Activated CD4-positive, CD25-positive, alpha-beta regulatory T cell treated with anti-CD3 and anti-CD28 coated beads, Interleukin-2, amount 50 U/mL, for 16 hours (primary cell): Measurements from ENCODE around the gene NOXA1.

Experiments used
- DNase-seq: peaks from one replicate; pipeline ENCODE4 v3.0.0-alpha.2; 2020; ENCODE audit warnings: low read depth, low spot score

The NOXA1 gene

DNA sequence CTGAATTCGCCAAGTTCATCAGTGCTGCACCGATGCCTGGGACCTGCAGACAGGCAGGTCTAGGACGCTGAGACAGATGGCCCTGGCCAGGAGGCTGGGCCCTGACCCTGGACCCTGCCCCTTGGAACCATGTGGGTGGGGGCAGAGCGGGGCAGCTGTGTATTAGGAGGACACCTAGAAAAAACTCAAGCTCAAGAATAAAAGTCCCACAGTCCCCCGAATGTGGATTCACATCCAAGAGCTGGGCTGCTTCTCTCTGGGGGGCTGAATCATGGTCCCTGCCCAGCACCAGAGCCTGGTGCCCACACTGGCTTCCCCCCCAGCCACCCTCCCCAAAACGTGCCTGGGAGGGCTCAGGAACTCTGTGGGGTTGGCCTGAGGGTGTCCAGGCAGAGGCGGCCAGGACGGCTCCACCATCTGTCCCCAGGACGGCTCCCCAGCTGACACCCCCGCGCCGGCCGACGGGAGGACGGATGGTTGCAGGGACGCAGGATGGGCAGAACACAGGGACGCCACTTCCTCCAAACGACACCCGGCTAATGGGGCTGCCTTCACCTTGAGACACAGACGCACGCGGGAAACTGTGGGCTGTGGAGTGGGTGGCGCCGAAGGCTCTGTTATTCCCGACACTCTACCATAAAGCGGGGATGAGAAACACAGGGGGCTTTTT, 35.2 kb upstream of the NOXA1 start:
- DNase-seq = no peak

DNA sequence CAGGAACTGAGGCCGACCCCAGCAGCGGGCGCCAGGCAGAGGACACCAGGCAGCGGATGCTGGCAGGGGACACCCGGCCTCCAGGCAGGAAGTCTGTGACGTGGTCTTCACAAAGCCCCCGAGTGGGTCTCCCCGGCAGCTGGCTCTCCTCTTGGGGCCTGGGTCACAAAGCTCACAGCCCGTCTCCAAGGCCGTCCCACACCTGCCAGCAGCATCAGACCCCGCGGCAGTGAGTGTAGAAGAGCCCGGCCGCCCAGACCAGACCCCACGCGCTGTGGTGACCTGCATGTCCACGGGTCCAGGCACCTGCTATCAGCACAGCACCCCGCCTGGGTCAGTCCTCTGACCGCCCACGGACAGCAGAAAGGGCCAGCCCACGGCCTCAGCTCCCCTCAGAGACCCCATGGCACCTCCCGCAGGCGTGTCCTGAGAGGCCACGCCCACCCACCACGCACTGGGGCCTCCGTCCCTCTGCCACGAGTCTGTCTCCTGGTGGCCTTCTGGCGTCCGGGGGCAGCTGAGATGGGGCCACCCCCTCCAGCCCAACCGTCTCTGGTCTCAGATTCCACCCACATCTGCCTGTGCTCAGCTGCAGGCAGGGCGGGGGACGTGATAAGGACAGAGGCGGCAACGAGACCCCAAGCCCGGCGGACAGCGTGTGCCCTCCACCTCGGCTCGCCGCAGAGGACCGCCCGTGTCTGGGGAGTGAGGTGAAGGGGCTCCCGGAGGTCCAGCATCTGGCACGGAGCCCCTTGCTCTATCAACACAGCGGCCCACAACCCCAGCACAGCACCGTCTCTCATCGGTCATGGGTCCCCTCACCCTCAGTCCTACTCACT, 34.4 kb upstream of the NOXA1 start:
- no peak for DNase-seq

DNA sequence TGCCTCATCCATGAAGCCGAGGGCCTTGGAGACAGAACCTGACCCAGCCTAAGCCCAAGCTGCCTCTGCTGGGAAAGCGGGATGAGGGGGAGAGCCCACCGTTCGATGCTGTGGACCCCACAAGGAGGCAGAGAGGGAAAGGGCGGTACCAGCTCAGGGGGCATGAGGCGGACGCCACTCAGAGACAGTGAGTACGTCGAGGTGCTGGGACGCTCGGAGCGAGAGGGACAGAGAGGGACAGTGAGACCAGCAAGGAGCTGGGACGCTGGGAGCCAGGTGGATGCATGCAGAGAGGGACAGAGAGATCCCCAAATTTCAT, 33.8 kb upstream of the NOXA1 start:
- no peak for DNase-seq

DNA sequence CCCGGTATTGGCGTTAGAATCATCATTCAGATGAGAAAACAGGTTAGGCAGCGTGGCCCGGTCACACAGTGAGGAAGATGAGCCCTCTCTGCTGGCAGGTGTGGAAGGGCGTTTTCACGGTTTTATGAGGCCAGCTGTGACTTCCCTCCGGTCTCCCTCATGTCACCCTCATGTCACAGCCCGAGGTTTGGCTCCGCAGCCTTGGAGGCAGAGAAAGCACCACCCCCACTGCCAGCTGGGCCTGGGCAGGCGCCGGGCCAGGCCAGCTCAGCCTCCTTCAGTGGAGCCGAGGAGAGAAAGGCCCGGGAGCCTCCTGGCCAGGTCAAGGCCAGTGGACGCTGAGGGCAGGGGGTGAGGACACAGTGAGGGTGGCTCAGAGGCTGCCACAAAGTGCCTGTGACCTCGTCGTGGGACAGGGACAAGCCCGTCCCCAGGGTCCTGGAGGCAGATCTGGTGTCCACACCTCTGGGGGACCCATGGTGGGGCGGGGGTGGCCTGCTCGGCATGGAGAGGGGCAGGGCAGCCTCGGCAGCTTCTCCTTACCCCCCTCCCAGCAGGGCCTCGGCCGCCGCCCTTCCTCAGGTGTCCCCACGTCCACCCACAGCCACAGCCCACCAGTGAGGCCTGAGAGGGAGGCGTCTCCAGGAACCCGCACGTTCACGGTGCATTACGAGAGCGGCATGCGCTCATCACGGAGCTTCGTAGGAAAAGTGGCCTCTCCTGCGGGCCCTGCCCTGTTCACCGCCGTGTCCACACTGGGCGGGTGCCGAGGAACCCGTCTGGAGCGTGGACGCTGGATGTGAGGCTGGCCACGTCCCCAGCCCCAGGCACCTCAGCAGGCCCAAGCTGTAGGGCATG, 32.4 kb upstream of the NOXA1 start:
- DNase-seq = no peak

DNA sequence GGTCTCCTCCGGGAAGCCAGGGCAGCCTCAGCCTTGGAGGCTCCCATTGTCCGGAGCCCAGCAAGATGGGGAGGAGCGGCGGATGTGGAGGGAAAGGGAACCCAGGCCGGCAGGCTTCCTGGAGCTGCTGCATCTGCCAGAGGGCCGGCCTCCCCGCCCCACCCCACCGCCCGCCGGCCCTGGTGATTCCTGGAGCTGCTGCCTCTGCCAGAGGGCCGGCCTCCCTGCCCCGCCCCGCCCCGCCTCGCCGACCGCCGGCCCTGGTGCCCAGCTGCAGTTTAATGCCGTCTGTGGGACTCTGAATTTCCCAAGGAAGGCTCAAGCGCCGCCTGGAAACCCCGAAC, 31.8 kb upstream of the NOXA1 start:
- no peak for DNase-seq

DNA sequence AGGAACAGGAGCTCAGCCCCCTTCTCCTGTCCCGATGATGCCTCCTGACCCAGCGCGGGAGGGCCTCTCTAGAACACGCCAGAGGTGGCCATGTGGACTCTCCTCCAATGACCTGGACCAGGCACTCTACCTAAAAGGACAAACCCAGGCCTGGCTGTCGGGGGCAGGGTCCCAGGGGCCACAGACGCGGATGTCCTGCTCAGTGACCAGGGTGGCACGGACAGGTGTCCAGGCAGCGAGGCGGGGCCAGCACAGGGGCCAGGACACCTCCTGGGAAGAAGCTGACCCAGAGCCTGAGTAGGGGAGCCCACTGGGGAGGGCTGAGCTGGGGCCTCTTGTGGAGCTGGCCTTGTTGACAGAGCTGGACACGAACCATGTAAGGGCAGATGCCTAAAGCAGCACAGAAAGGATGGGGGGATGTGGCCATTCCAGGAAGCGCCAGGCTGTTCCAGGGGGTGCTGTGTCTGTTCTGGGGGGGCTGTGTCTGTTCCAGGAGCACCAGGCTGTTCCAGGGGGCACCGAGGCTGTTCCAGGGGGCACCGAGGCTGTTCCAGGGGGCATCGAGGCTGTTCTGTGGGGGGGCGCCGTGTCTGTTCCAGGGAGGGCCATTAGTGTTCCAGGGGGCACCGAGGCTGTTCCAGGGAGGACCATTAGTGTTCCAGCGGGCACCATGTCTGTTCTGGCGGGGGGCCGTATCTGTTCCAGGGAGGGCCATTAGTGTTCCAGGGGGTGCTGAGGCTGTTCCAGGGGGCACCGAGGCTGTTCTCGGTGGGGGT, 30.8 kb upstream of the NOXA1 start:
- DNase-seq = no peak

DNA sequence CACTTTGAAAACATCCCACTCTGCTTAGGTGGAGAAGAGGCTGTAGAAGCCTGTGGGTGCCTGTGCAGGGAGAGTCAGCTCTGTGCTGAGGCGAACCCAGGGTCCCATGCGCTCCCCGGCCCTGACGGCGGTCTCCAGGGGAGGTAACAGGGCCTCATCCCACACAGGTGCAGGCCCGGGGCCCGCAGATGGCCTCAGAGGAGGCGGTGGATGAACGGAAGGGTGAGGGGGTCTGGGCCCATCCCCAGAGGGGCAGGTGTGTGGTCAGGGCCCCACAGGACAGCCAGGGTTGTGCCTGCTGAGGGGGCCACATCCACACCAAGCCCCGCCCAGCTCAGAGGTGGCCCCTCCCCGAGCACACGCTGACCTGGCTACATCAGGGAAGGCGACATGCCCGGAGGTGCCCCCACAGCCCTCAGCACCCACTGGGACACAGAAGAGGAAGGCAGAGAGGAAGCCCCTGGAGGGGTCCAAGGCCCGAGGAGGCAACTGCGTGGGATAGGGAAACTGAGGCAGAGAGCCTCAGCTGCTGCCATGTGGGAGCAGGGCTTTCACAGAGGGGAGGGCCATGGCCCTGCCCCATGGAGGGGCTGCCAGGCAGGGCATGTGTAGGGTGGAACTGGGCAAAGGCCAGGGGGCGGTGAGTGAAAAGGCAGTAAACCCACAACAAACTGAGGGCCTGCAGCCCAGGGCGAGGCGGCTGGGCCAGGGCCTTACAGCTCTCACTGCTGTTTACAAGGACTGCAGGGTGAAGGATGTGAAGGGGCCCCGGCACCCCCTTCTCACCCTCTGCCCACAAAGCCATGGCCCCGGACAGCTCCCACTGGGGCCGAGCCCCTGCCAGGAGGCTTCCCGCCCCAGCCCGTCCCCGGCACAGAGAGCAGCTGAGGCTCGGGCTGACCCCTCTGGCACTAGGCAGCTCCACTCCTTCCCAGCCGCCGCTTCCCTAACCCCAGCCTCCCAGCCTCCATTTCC, 29.7 kb upstream of the NOXA1 start:
- no peak for DNase-seq

DNA sequence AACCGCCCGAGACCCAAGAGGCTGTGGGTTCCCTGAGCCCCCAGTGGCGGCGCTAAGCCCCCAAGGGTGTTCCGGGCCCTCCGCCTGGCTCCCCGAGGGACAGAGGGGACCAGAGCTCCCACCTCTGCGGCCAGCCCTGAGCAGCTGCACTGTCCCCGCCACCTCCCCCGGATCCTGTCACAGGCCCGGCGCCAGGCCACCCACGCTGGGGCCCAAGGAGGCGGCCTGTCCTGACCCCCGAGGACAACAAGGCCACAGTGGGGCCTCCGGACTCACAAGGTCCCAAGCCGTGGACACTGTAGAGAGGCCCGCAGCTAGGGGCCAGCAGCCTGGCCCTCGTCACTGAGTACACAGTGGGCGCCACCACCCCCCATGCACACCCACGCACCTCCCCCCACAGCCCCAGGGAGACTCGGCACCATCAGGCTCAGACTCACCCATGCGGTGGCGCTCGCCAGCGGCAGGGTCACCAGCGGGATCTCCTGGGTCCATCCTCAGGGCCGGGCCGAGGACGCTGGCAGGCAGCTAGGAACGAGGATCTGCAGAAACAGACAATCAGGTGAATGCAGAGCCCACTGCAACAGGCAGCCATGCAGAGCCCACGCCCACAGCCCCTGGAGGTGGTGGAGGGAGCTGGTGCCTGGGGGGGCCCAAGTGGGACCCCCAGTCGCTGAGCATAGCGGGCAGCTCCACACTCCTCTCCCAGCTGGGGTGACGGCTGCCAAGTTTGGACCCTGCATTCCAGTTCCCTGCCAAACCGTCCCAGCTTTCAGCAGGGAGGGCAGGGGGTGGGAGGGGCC, 28.1 kb upstream of the NOXA1 start:
- no peak for DNase-seq

DNA sequence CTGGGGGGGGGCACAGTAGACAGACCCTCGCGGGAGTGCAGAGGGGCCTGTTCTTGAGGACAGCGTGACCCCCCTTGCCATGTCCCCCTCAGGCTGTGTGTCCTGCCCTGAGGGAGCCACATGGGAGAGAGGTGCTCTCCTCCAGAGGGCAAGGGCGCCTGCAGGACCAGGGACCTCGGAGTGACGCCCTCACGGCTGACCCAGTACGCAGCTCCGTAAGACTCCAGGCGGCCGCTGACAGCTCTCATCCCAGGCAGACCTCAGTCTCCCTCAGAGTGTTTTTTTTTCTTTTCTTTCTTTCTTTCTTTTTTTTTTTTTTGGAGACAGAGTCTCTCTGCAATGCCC, 27.6 kb upstream of the NOXA1 start:
- no peak for DNase-seq

DNA sequence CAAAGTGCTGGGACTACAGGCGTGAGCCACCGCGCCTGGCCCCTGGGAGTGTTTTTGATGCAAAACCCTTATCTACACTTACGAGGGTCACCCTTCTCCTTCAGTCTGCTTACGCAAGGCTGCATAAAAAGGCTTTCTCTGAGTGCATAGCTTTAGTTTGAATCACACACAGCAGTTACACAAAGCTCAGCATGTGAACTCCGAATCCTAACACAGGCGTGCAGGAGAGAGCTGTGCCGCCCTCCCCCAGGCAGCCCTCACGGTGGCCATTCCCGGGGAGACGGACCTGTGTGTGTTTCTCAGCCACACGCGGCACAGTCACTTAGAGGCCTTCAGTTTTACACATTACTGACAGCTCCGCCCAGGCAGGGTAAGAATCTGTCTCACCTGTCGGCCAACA, 27.0 kb upstream of the NOXA1 start:
- DNase-seq = no peak

DNA sequence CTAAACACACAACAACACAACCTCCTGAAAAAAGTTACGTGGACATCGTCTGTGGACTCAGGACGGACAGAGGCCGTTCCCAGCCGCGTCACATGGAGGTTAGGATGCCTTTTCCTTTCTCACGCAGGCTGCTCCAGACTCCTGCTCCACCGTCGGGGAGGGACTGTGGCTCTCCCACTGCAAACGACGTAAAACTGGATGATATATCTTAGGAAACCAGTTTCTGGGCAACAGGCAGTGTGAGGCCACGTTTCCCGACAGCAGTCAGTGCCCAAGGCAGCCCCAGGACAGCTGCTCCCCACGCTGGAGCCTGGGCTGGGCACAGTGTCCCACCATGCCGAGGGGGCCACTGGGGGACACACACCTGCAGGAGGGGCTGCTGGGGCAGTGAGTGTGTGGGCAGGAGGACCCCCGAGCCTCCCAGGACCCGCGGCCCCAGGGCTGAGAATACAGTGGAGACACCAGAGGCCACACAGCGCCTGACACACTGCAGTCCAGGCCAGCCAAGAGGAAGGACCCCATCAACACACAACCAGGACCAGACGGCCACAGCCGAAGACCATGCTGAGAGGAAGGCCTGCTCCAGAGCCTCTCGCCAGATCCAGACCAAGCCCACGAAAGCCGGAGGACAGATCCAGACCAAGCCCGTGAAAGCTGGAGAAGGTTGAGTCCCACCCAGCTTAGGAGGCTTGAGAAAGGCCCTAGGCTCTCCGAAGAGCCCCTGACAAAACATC, 26.4 kb upstream of the NOXA1 start:
- no peak for DNase-seq

DNA sequence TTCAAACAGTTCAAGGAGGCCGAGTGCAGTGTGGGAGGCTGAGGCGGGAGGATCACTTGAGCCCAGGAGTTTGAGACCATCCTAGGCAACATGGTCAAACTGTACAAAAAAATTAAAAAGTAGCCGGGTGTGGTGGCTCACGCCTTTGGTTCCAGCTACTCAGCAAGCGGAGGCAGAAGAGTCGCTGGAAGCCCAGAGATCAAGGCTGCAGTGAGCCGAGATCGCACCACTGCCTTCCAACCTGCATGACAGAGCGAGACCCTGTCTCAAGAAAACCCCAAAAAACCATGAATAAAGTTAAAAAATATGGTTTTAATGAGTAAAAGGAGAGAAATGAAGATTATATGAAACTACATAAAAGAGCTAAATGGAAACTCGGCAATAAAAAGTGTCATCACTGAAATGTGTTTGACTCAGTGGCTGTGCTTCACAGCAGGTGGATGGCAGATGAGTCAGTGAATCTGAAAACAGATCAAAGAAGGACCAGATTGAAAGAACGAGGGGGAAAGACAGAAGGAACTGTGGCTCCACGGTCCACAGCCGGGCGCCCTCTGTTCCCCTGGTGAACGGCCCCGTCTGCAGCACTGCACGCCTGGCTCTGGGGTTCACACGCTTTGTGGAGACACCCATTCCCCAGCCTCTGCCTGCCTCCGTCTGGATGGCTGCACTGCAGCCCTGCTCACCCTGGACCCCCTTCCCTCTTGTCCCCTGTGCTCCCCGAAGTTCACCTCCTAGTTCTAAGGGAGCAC, 25.3 kb upstream of the NOXA1 start:
- DNase-seq = no peak

DNA sequence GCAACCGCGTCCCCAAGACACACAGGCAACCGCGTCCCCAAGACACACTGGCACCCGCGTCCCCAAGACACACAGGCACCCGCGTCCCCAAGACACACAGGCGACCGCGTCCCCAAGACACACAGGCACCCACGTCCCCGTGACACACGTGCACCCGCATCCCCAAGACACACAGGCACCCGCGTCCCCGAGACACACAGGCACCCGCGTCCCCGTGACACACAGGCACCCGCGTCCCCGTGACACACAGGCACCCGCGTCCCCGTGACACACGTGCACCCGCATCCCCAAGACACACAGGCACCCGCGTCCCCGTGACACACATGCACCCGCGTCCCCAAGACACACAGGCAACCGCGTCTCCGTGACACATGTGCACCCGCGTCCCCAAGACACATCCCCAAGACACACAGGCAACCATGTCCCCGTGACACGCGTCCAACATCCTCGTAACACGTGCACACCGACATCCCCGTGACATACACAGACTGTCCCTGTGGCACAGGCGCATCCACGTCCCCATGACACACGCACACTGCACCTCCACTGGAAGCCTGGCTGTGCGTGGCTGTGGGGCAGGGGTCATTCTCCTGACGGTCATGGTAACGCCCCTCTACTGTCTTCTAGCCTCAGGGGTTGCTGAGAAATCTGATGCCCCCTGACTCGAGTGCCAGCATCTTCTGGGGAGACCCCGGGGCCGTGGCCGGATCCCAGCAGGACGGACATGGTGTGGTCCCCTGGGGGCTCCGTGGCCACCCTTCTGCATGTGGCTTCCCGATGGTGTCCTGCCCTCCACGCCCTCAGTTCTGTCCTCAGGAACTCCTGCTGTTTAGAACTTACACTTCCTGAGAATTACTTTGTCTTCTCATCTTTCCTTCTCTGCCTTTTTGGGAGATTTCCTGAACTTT, 24.4 kb upstream of the NOXA1 start:
- no peak for DNase-seq

DNA sequence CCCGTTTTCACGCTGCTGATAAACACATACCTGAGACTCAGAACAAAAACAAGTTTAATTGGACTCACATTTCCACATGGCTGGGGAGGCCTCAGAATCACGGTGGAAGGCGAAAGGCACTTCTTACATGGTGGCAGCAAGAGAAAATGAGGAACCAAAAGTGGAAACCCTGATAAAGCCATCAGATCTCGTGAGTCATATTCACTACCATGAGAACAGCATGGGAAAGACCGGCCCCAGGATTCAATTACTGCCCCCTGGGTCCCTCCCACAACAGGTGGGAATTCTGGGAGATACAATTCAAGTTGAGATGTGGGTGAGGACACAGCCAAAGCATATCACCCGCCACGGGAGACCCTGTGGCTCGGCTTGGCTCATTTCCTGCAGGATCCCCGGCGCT, 20.4 kb upstream of the NOXA1 start:
- no peak for DNase-seq

DNA sequence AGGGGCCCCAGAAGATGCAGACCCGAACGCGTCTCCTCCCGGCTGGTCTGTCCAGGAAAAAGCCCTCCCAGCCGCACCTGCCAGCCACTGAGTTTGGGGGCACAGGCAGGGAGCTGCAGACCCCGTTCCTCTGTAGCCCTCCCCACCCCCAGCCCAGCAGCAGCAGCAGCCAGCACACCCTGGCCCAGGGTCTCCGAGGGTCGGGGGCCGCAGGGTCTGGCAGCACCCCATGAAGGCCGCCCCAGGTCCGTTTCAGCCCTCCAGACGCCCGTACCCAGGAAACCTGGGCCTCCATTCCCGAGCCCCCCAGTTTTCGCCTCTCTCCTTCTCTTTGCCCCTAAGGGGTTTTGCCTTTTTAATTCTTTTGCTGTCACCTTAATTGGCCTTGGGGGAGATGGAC, 19.9 kb upstream of the NOXA1 start:
- no peak for DNase-seq

DNA sequence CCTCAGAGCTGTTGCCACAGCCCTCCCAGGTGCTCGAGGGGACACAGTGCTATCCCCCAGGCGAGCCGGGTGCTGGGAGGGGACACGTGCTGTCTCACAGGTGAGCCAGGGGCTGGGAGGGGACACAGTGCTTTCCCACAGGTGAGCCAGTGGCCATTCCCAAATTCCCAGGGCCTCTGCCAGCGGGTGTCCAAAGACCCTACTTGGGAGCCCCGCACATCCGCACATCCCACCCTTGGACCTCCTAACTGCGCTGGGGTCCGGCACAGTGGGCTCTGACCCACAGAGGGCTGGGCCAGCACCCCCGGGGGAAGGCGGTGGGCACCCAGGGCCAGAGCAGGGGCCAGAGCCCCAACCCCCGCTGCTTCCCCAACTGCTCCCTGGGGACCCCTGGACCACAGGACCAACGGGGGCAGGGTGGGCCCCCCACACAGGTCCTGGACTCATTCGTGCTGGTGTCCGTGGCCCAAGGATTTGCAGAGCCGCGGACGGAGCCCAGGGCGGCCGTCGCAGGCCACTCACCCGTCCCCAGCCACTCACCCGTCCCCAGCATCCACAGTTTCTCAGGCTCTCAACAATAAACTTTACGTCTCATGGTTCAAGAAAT, 18.1 kb upstream of the NOXA1 start:
- DNase-seq = no peak

DNA sequence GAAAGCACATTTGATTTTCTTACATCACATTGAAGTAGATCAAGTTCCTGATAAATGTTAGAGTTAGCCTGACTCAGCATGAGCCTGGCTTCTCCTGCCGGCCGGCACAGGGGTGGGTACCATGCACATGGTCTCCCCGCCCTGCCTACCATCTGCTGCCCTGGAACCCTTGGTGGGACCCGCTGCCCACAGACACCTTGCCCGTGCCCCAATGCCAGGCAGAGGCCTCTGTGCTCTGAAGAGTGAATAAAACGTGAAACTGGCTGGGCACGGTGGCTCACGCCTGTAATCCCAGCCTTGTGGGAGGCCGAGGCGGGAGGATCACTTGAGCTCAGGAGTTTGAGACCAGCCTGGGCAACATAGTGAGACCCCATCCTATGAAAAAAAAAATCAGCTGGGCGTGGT, 17.5 kb upstream of the NOXA1 start:
- no peak for DNase-seq
